H9 (cell line): ENCODE measurements around the gene ZNF714. TPM values are rescaled to one million over a fixed set of nuclear protein-coding genes. Genes with fewer than 3 reads are reported as not detected.
A peak's percentile ranks its signal among the peaks of the same experiment; 100 is the strongest.

Source experiments
- DNase-seq: peaks from one replicate; pipeline ENCODE4 v3.0.0-alpha.2; 2017
- H2AFZ ChIP-seq: one replicate; pipeline ENCODE4 v1.6.1; 2013; ENCODE audit warnings: mild to moderate bottlenecking, low read length, control low read depth, moderate library complexity
- H2AK5ac ChIP-seq: 2 replicates; pipeline ENCODE4 v1.6.1; 2013; ENCODE audit warnings: low read length, control low read depth, mixed read lengths; ENCODE audit not compliant: insufficient read length
- H2BK120ac ChIP-seq: one replicate; pipeline ENCODE4 v1.6.1; 2013; ENCODE audit warnings: low read depth, mild to moderate bottlenecking, low read length, control low read depth, inconsistent platforms; ENCODE audit not compliant: poor library complexity, severe bottlenecking
- H2BK12ac ChIP-seq: 2 replicates; pipeline ENCODE4 v1.6.1; 2013; ENCODE audit warnings: low read length, control low read depth, mixed read lengths, low read depth; ENCODE audit not compliant: insufficient read length
- H2BK15ac ChIP-seq: 2 replicates; pipeline ENCODE4 v1.6.1; 2013; ENCODE audit warnings: low read depth, low read length, control low read depth
- H2BK20ac ChIP-seq: one replicate; pipeline ENCODE4 v1.6.1; 2013; ENCODE audit warnings: low read depth, mild to moderate bottlenecking, low read length, control low read depth, inconsistent platforms; ENCODE audit not compliant: poor library complexity, severe bottlenecking
- H2BK5ac ChIP-seq: 2 replicates; pipeline ENCODE4 v1.6.1; 2013; ENCODE audit warnings: low read length, control low read depth, mixed read lengths; ENCODE audit not compliant: insufficient read length
- H3K14ac ChIP-seq: 2 replicates; pipeline ENCODE4 v1.6.1; 2013; ENCODE audit warnings: low read length, control low read depth; ENCODE audit not compliant: insufficient read depth
- H3K18ac ChIP-seq: 2 replicates; pipeline ENCODE4 v1.6.1; 2013; ENCODE audit warnings: low read depth, mild to moderate bottlenecking, mixed read lengths, low read length, control low read depth; ENCODE audit not compliant: insufficient read length
- H3K23ac ChIP-seq: 2 replicates; pipeline ENCODE4 v1.6.1; 2013; ENCODE audit warnings: low read length, control low read depth, mixed read lengths, low read depth; ENCODE audit not compliant: insufficient read length
- H3K23me2 ChIP-seq: 2 replicates; pipeline ENCODE4 v1.6.1; 2013; ENCODE audit warnings: low read depth, mild to moderate bottlenecking, mixed read lengths, low read length, control low read depth; ENCODE audit not compliant: insufficient read length, poor library complexity, severe bottlenecking
- H3K27ac ChIP-seq: 2 replicates; pipeline ENCODE4 v1.5.1; 2013; ENCODE audit warnings: low read length, control low read depth, mixed read lengths, low read depth; ENCODE audit not compliant: insufficient read length
- H3K27me3 ChIP-seq: 2 replicates; pipeline ENCODE4 v1.6.1; 2013; ENCODE audit warnings: low read length, control low read depth, inconsistent platforms; ENCODE audit not compliant: insufficient read depth
- H3K4ac ChIP-seq: 2 replicates; pipeline ENCODE4 v1.6.1; 2013; ENCODE audit warnings: low read depth, mild to moderate bottlenecking, control low read depth, inconsistent platforms, low read length, moderate library complexity
- H3K4me1 ChIP-seq: 2 replicates; pipeline ENCODE4 v1.6.1; 2013; ENCODE audit warnings: low read length, control low read depth, inconsistent platforms; ENCODE audit not compliant: insufficient read depth
- H3K4me2 ChIP-seq: 2 replicates; pipeline ENCODE4 v1.6.1; 2013; ENCODE audit warnings: low read length, control low read depth, mixed read lengths; ENCODE audit not compliant: insufficient read length, insufficient read depth
- H3K56ac ChIP-seq: 2 replicates; pipeline ENCODE4 v1.6.1; 2013; ENCODE audit warnings: low read depth, mild to moderate bottlenecking, mixed read lengths, low read length, control low read depth; ENCODE audit not compliant: insufficient read length
- H3K79me1 ChIP-seq: 2 replicates; pipeline ENCODE4 v1.6.1; 2013; ENCODE audit warnings: low read depth, mild to moderate bottlenecking, moderate library complexity, low read length, control low read depth, inconsistent platforms; ENCODE audit not compliant: insufficient read depth, poor library complexity, severe bottlenecking
- H3K79me2 ChIP-seq: 2 replicates; pipeline ENCODE4 v1.6.1; 2013; ENCODE audit warnings: low read length, control low read depth, inconsistent platforms; ENCODE audit not compliant: insufficient read depth
- H3K9ac ChIP-seq: 2 replicates; pipeline ENCODE4 v1.6.1; 2013; ENCODE audit warnings: low read length, control low read depth, mixed read lengths; ENCODE audit not compliant: insufficient read length; ENCODE audit errors: extremely low read depth
- H3K9me3 ChIP-seq: one replicate; pipeline ENCODE4 v1.6.1; 2013; ENCODE audit warnings: low read depth, low read length, inconsistent platforms; ENCODE audit not compliant: control insufficient read depth
- H3T11ph ChIP-seq: one replicate; pipeline ENCODE4 v1.6.1; 2013; ENCODE audit warnings: mild to moderate bottlenecking, low read length, control low read depth, inconsistent platforms
- H4K20me1 ChIP-seq: one replicate; pipeline ENCODE4 v1.6.1; 2013; ENCODE audit not compliant: control insufficient read depth, insufficient read length, insufficient read depth
- H4K5ac ChIP-seq: 2 replicates; pipeline ENCODE4 v1.6.1; 2013; ENCODE audit warnings: low read depth, mild to moderate bottlenecking, mixed read lengths, low read length, control low read depth; ENCODE audit not compliant: insufficient read length
- H4K8ac ChIP-seq: replicated peaks from 2 replicates; pipeline ENCODE4 v1.6.1; 2013; ENCODE audit warnings: low read length, control low read depth, mixed read lengths, low read depth; ENCODE audit not compliant: insufficient read length
- H4K91ac ChIP-seq: 2 replicates; pipeline ENCODE4 v1.6.1; 2013; ENCODE audit warnings: low read depth, mild to moderate bottlenecking, moderate library complexity, mixed read lengths, low read length, control low read depth; ENCODE audit not compliant: insufficient read length
- H3K27ac Mint-ChIP-seq, 3 experiments: 2 replicates in 2 of 3; 3 replicates in 1 of 3; pipeline ENCODE4 v1.8.0; 2020 to 2021; ENCODE audit warnings: mixed read lengths in 3 of 3, mild to moderate bottlenecking in 1 of 3, moderate library complexity in 1 of 3
- H3K27me3 Mint-ChIP-seq: 2 replicates; pipeline ENCODE4 v1.8.0; 2021; ENCODE audit warnings: low read depth, mild to moderate bottlenecking, moderate library complexity, mixed read lengths
- H3K36me3 Mint-ChIP-seq, 3 experiments: 2 replicates in 2 of 3; 3 replicates in 1 of 3; pipeline ENCODE4 v1.8.0; 2020 to 2021; ENCODE audit warnings: low read depth in 3 of 3, mixed read lengths in 3 of 3; ENCODE audit not compliant: insufficient read depth in 1 of 3
- H3K4me1 Mint-ChIP-seq, 2 experiments: 2 replicates each; pipeline ENCODE4 v1.8.0; 2020; ENCODE audit warnings: mixed read lengths in 2 of 2
- H3K4me3 Mint-ChIP-seq, 2 experiments: 2 replicates in 1 of 2; 3 replicates in 1 of 2; pipeline ENCODE4 v1.8.0; 2020 to 2021; ENCODE audit warnings: mild to moderate bottlenecking in 2 of 2, mixed read lengths in 2 of 2, moderate library complexity in 1 of 2
- H3K9me3 Mint-ChIP-seq, 2 experiments: 2 replicates in 1 of 2; 3 replicates in 1 of 2; pipeline ENCODE4 v1.8.0; 2020; ENCODE audit warnings: mild to moderate bottlenecking in 2 of 2, mixed read lengths in 2 of 2, moderate library complexity in 1 of 2
- CTCF ChIP-seq: fragments of 200-600 bp; sonication (generic); conservative IDR thresholded peaks from 3 replicates; pipeline ENCODE4 v1.8.0; 2021; ENCODE audit warnings: antibody characterized with exemption, mild to moderate bottlenecking
- WGBS: extraction: QIAGEN DNeasy Blood & Tissue Kit; methylation state at CpG from one replicate; pipeline ENCODE4 v1.1.7; 2013; ENCODE audit warnings: missing lambda C conversion rate, low lambda C conversion rate, mixed read lengths; ENCODE audit not compliant: insufficient read length; ENCODE audit errors: extremely low coverage; 5-methylcytosine and 5-hydroxymethylcytosine counted together
- total RNA-seq: library from RNA; stranded (reverse); gene quantifications from 2 replicates; pipeline ENCODE4 v1.2.1, GENCODE V29; 2021

Gene ZNF714
- total RNA-seq, 1 experiment from 2014 or later = 53.9 TPM

GRCh38 chr19:21084343-21084742 is 2.3 kb downstream of the ZNF714 start:
- no peak overlapping the region for H3K27ac Mint-ChIP-seq
- peak overlapping the region in 1 of 2 experiments; percentile 37; a peak in 2 of 5 replicates for H3K4me3 Mint-ChIP-seq

More at GRCh38 chr19:21084343-21084742, 2.3 kb downstream of the ZNF714 start:
- no peak overlapping the region for H2BK120ac ChIP-seq
- Mint-ChIP-seq H3K9me3 (0 out of 5 replicates have a peak, but pooled peaks cover 0 to 2% of the 10 kb centered on the region in 2 experiments), H3K4me1 (peaks cover 21% of the 10 kb centered on the region in 2 experiments), H3K36me3 (peaks cover 21 to 61% (median 55%) of the 10 kb centered on the region in 3 experiments), H3K27me3 (no peaks in the 10 kb centered on the region)
- H3K27ac ChIP-seq = no peak overlapping the region
- no peaks in the 10 kb centered on the region; the same call in 1 of the 2 replicates for H3K79me2 ChIP-seq
- H3K56ac ChIP-seq = no peak overlapping the region
- H3K9ac ChIP-seq = no peak overlapping the region
- H4K20me1 ChIP-seq = no peaks in the 10 kb centered on the region
- H2AK5ac ChIP-seq = no peak overlapping the region
- TF ChIP-seq CTCF = no peak
- H3K4ac ChIP-seq = no peak overlapping the region
- no peak overlapping the region for H3K4me2 ChIP-seq
- no peak overlapping the region for H3K23ac ChIP-seq
- H3K23me2 ChIP-seq = no peaks in the 10 kb centered on the region
- H3K9me3 ChIP-seq = no peaks in the 10 kb centered on the region
- no peak overlapping the region for H2BK20ac ChIP-seq
- H2BK12ac ChIP-seq = no peak overlapping the region
- H3K27me3 ChIP-seq = no peaks in the 10 kb centered on the region
- H4K91ac ChIP-seq = no peak overlapping the region
- H3K4me1 ChIP-seq = no peaks in the 10 kb centered on the region
- H3K14ac ChIP-seq = no peak overlapping the region
- no peak for DNase-seq
- no peak overlapping the region for H4K5ac ChIP-seq
- H2BK15ac ChIP-seq = no peak overlapping the region
- H3K79me1 ChIP-seq = peaks cover 6% of the 10 kb centered on the region
- H3K18ac ChIP-seq = no peak overlapping the region
- H2AFZ ChIP-seq = no peak overlapping the region
- no peak overlapping the region for H4K8ac ChIP-seq
- WGBS = no CpG with 5 or more reads among the region's 1 CpG
- no peak overlapping the region for H3T11ph ChIP-seq
- H2BK5ac ChIP-seq = no peak overlapping the region
